Vagina (tissue), 2 donors: Measurements from ENCODE around the gene RCAN2. TPM values are rescaled to one million over a fixed set of nuclear protein-coding genes. Genes with fewer than 3 reads are reported as not detected.
"Not testable (repeated sequence)": the region's sequence is repeated elsewhere in the genome, so short reads cannot be mapped to it uniquely, and the experiment has no call there.

Experiments used
- DNase-seq, 2 donors: peaks; one replicate each; pipeline ENCODE4 v3.0.0-alpha.2; 2017; ENCODE audit errors: extremely low spot score in 2 of 2
- H3K27ac ChIP-seq: fragments of 200-600 bp; sonication (generic); one replicate; pipeline ENCODE4 v1.5.1; 2019
- H3K27me3 ChIP-seq: fragments of 200-600 bp; sonication (generic); one replicate; pipeline ENCODE4 v1.5.1; 2019
- H3K36me3 ChIP-seq, 2 donors: fragments of 200-600 bp; sonication (generic); one replicate each; pipeline ENCODE4 v1.5.1; 2017 to 2019
- H3K4me1 ChIP-seq: fragments of 200-600 bp; sonication (generic); one replicate; pipeline ENCODE4 v1.5.1; 2019
- H3K4me3 ChIP-seq, 2 donors: fragments of 200-600 bp; sonication (generic); 1 replicate in 1 of 2; 2 replicates in 1 of 2; pipeline ENCODE4 v1.5.1; 2016 to 2019
- H3K9me3 ChIP-seq: fragments of 200-600 bp; sonication (generic); one replicate; pipeline ENCODE4 v1.5.1; 2019
- CTCF ChIP-seq, 3 experiments: fragments of 450-650 bp in 2 of 3; fragments of 200-600 bp in 1 of 3; sonication (generic) in 1 of 3; IDR thresholded peaks; one replicate each; pipeline ENCODE4 v1.5.1; 2017 to 2019; ENCODE audit warnings: antibody characterized with exemption in 3 of 3, mild to moderate bottlenecking in 2 of 3, moderate library complexity in 2 of 3
- POLR2A ChIP-seq, 2 donors: fragments of 450-650 bp; IDR thresholded peaks; one replicate each; pipeline ENCODE4 v1.6.1; 2017; ENCODE audit warnings: antibody characterized with exemption in 2 of 2, mild to moderate bottlenecking in 2 of 2, moderate library complexity in 2 of 2
- POLR2AphosphoS5 ChIP-seq, 2 donors: sonication (generic); formaldehyde crosslinking; IDR thresholded peaks; one replicate each; pipeline ENCODE4 v1.9.0; 2017; ENCODE audit warnings: antibody characterized with exemption in 2 of 2, mild to moderate bottlenecking in 2 of 2, low read depth in 1 of 2; ENCODE audit not compliant: insufficient read depth in 1 of 2
- intact Hi-C: fragments of 100-400 bp; cut with DNase I; formaldehyde crosslinking; loops from one replicate; pipeline ENCODE4 v1.15.1; 2023
- total RNA-seq: library from RNA; depleted of rRNA; stranded (reverse); fragments of >200 nt; gene quantifications from one replicate; pipeline ENCODE4 v1.2.3, GENCODE V29; 2016

Gene RCAN2
- total RNA-seq, 1 donor from 2014 or later = 20.9 TPM

- Histone ChIP-seq H3K9me3 (no peaks in the 10 kb centered on the region), H3K4me3 (no peak overlapping the region), H3K36me3 (no peaks in the 10 kb centered on the region), H3K4me1 (peaks cover 9% of the 10 kb centered on the region), H3K27ac (peak overlapping the region; percentile 60), H3K27me3 (no peaks in the 10 kb centered on the region)
- DNase-seq = no peak
- intact Hi-C loops = no loop called here
- TF ChIP-seq CTCF (IDR thresholded peaks at IDR 0.05) = no peak
Measured at GRCh38 chr6:46407246-46407645, 84.0 kb downstream of the RCAN2 start.

GRCh38 chr6:46405620-46406180, 85.5 kb downstream of the RCAN2 start:
- H3K9me3 ChIP-seq, H3K4me1 ChIP-seq, DNase-seq, H3K36me3 ChIP-seq, H3K4me3 ChIP-seq, H3K27me3 ChIP-seq, intact Hi-C loops, H3K27ac ChIP-seq: not testable (repeated sequence)

GRCh38 chr6:46400898-46401297, 90.4 kb downstream of the RCAN2 start:
- H3K27me3 ChIP-seq = no peaks in the 10 kb centered on the region
- intact Hi-C loops = no loop called here
- no peak for TF ChIP-seq CTCF (IDR thresholded peaks at IDR 0.05)
- no peak for TF ChIP-seq POLR2A (IDR thresholded peaks at IDR 0.05)
- TF ChIP-seq POLR2AphosphoS5 (IDR thresholded peaks at IDR 0.05; ENCODE audit: insufficient read depth in 1 of 2, low read depth in 1 of 2) = no peak
- H3K4me3 ChIP-seq = no peak overlapping the region
- no peak overlapping the region for H3K27ac ChIP-seq
- DNase-seq = no peak
- H3K9me3 ChIP-seq = no peaks in the 10 kb centered on the region
- H3K36me3 ChIP-seq = no peaks in the 10 kb centered on the region
- no peaks in the 10 kb centered on the region for H3K4me1 ChIP-seq

GRCh38 chr6:46395530-46395929, 95.7 kb downstream of the RCAN2 start:
- no peak for DNase-seq
- intact Hi-C loops = no loop called here
- H3K4me1 ChIP-seq = no peaks in the 10 kb centered on the region
- H3K36me3 ChIP-seq = no peaks in the 10 kb centered on the region
- no peak for TF ChIP-seq POLR2A (IDR thresholded peaks at IDR 0.05)
- TF ChIP-seq CTCF (IDR thresholded peaks at IDR 0.05) = no peak
- TF ChIP-seq POLR2AphosphoS5 (IDR thresholded peaks at IDR 0.05; ENCODE audit: insufficient read depth in 1 of 2, low read depth in 1 of 2) = no peak
- no peak overlapping the region for H3K4me3 ChIP-seq
- no peak overlapping the region for H3K27ac ChIP-seq
- H3K27me3 ChIP-seq = no peaks in the 10 kb centered on the region
- H3K9me3 ChIP-seq = no peaks in the 10 kb centered on the region

GRCh38 chr6:46393940-46394337, 97.3 kb downstream of the RCAN2 start:
- H3K4me1 ChIP-seq = no peaks in the 10 kb centered on the region
- no peak overlapping the region for H3K4me3 ChIP-seq
- no peak overlapping the region for H3K27ac ChIP-seq
- TF ChIP-seq POLR2AphosphoS5 (IDR thresholded peaks at IDR 0.05; ENCODE audit: insufficient read depth in 1 of 2, low read depth in 1 of 2) (no peak), CTCF (IDR thresholded peaks at IDR 0.05) (no peak), POLR2A (IDR thresholded peaks at IDR 0.05) (no peak)
- H3K9me3 ChIP-seq = no peaks in the 10 kb centered on the region
- no peaks in the 10 kb centered on the region for H3K36me3 ChIP-seq
- H3K27me3 ChIP-seq = no peaks in the 10 kb centered on the region
- intact Hi-C loops = no loop called here
- DNase-seq = no peak
